SK-N-MC (cell line): ENCODE results near the gene SECISBP2.

ENCODE experiments used
- EZH2 ChIP-seq: fragments of 200-600 bp; sonication (generic); IDR thresholded peaks from one replicate; pipeline ENCODE4 v1.6.1; 2017; ENCODE audit warnings: antibody characterized with exemption
- POLR2AphosphoS5 ChIP-seq: IDR thresholded peaks from 2 replicates; pipeline ENCODE4 v1.6.1; 2012; ENCODE audit warnings: mild to moderate bottlenecking, low read depth, low read length, borderline replicate concordance

GRCh38 chr9:89390578-89391116 is 72.3 kb downstream of the SECISBP2 start:
- no peak for TF ChIP-seq POLR2AphosphoS5
- no peak for TF ChIP-seq EZH2
